ENCODE data around the gene ACSS1.

GRCh38 chr20:25061821-25062530 is 4.0 kb upstream of the ACSS1 start:
- TF ChIP-seq CTCF (IDR thresholded peaks at IDR 0.05) (no peak), POLR2A (IDR thresholded peaks at IDR 0.05) (no peak)

All from tibial nerve (tissue), 3 donors.